ENCODE measurements around the gene PAGE3. TPM values are rescaled to one million over a fixed set of nuclear protein-coding genes. Genes with fewer than 3 reads are reported as not detected.

The PAGE3 gene
- total and polyA plus RNA-seq, 2 donors from 2014 or later: not detected

GRCh38 chrX:55279832-55280231 is 15.1 kb upstream of the PAGE3 start:
- FAIRE-seq: no peak
- H3K36me3 ChIP-seq (ENCODE audit: control insufficient read depth in 2 of 3, insufficient read depth in 3 of 3, low read length in 3 of 3): no peaks in the 10 kb centered on the region
- intact Hi-C loops (cut with DNase I): no loop called here
- H3K4me3 ChIP-seq (ENCODE audit: low read length in 3 of 3): no peak overlapping the region
- H3K4me1 ChIP-seq (ENCODE audit: control insufficient read depth in 2 of 3, insufficient read depth in 2 of 3, low read depth in 1 of 3, low read length in 3 of 3): no peaks in the 10 kb centered on the region
- no peak for DNase-seq
- TF ChIP-seq CTCF (IDR thresholded peaks at IDR 0.05; ENCODE audit: borderline replicate concordance, extremely low read depth, insufficient read depth): no peak
- no peaks in the 10 kb centered on the region for H3K9me3 ChIP-seq (ENCODE audit: control insufficient read depth in 2 of 3, insufficient read depth in 1 of 3, low read length in 3 of 3)
- no peak overlapping the region for H3K27ac ChIP-seq (ENCODE audit: low read depth in 2 of 2, low read length in 2 of 2)
- H3K9ac ChIP-seq (ENCODE audit: low read length in 3 of 3): no peak overlapping the region
- H3K27me3 ChIP-seq (ENCODE audit: control insufficient read depth, insufficient read depth, low read length): no peaks in the 10 kb centered on the region

GRCh38 chrX:55260806-55261205 is 3.9 kb downstream of the PAGE3 start:
- no peaks in the 10 kb centered on the region for H3K27me3 ChIP-seq (ENCODE audit: control insufficient read depth, insufficient read depth, low read length)
- DNase-seq (no peak), FAIRE-seq (no peak)
- no peaks in the 10 kb centered on the region for H3K36me3 ChIP-seq (ENCODE audit: control insufficient read depth in 2 of 3, insufficient read depth in 3 of 3, low read length in 3 of 3)
- TF ChIP-seq CTCF (IDR thresholded peaks at IDR 0.05; ENCODE audit: borderline replicate concordance, extremely low read depth, insufficient read depth): no peak
- no peak overlapping the region for H3K9ac ChIP-seq (ENCODE audit: low read length in 3 of 3)
- H3K4me3 ChIP-seq (ENCODE audit: low read length in 3 of 3): no peak overlapping the region
- H3K9me3 ChIP-seq (ENCODE audit: control insufficient read depth in 2 of 3, insufficient read depth in 1 of 3, low read length in 3 of 3): no peaks in the 10 kb centered on the region
- intact Hi-C loops (cut with DNase I): no loop called here
- no peaks in the 10 kb centered on the region for H3K4me1 ChIP-seq (ENCODE audit: control insufficient read depth in 2 of 3, insufficient read depth in 2 of 3, low read depth in 1 of 3, low read length in 3 of 3)
- H3K27ac ChIP-seq (ENCODE audit: low read depth in 2 of 2, low read length in 2 of 2): no peak overlapping the region

- Histone ChIP-seq H3K9ac (ENCODE audit: low read length in 3 of 3) (no peak overlapping the region), H3K9me3 (ENCODE audit: control insufficient read depth in 2 of 3, insufficient read depth in 1 of 3, low read length in 3 of 3) (no peaks in the 10 kb centered on the region), H3K27me3 (ENCODE audit: control insufficient read depth, insufficient read depth, low read length) (no peaks in the 10 kb centered on the region), H3K4me1 (ENCODE audit: control insufficient read depth in 2 of 3, insufficient read depth in 2 of 3, low read depth in 1 of 3, low read length in 3 of 3) (no peaks in the 10 kb centered on the region), H3K4me3 (ENCODE audit: low read length in 3 of 3) (no peak overlapping the region), H3K27ac (ENCODE audit: low read depth in 2 of 2, low read length in 2 of 2) (no peak overlapping the region), H3K36me3 (ENCODE audit: control insufficient read depth in 2 of 3, insufficient read depth in 3 of 3, low read length in 3 of 3) (no peaks in the 10 kb centered on the region)
- no peak for DNase-seq
- no peak for TF ChIP-seq CTCF (IDR thresholded peaks at IDR 0.05; ENCODE audit: borderline replicate concordance, extremely low read depth, insufficient read depth)
- FAIRE-seq: peak; percentile 67
- intact Hi-C loops (cut with DNase I): no loop called here
These were observed 11.2 kb downstream of the PAGE3 start for GRCh38 chrX:55253528-55253927.

GRCh38 chrX:55240788-55241340 is 23.9 kb downstream of the PAGE3 start:
- H3K36me3 ChIP-seq (ENCODE audit: control insufficient read depth in 2 of 3, insufficient read depth in 3 of 3, low read length in 3 of 3): no peaks in the 10 kb centered on the region
- no peaks in the 10 kb centered on the region for H3K27me3 ChIP-seq (ENCODE audit: control insufficient read depth, insufficient read depth, low read length)
- intact Hi-C loops (cut with DNase I): no loop called here
- no peak for TF ChIP-seq CTCF (IDR thresholded peaks at IDR 0.05; ENCODE audit: borderline replicate concordance, extremely low read depth, insufficient read depth)
- H3K4me1 ChIP-seq (ENCODE audit: control insufficient read depth in 2 of 3, insufficient read depth in 2 of 3, low read depth in 1 of 3, low read length in 3 of 3): no peaks in the 10 kb centered on the region
- no peak overlapping the region for H3K9ac ChIP-seq (ENCODE audit: low read length in 3 of 3)
- H3K27ac ChIP-seq (ENCODE audit: low read depth in 2 of 2, low read length in 2 of 2): no peak overlapping the region
- H3K4me3 ChIP-seq (ENCODE audit: low read length in 3 of 3): no peak overlapping the region
- H3K9me3 ChIP-seq (ENCODE audit: control insufficient read depth in 2 of 3, insufficient read depth in 1 of 3, low read length in 3 of 3): no peaks in the 10 kb centered on the region
- DNase-seq: peak in 4 of 5 donors; percentile 38 to 75 (median 60)
- FAIRE-seq: no peak
